Epidermal melanocyte (primary cell): ENCODE results near the gene SH3GL1.

Experiments
- DNase-seq: peaks from one replicate; pipeline ENCODE4 v3.0.0; 2011; ENCODE audit warnings: low spot score; ENCODE audit not compliant: insufficient read length

The SH3GL1 gene

GRCh38 chr19:4319067-4319718, 81.2 kb downstream of the SH3GL1 start:
- DNase-seq = no peak

- DNase-seq = no peak
These were observed 81.9 kb downstream of the SH3GL1 start for GRCh38 chr19:4318460-4318859.

DNA sequence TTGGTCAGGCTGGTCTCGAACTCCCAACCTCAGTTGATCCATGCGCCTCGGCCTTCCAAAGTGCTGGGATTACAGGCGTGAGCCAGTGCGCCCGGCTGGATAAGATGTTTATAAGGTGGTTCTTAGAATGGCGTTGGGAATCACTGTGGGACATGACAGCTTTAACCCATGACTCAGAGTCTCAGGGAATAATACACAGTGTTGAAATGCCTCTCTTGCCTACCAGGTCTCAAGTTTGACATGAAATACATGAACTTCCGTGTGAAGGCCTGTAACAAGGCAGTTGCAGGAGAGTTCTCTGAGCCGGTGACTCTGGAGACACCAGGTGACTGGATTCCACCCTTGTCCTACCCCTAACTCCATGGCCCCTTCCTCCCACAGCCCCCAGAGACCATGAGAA, 83.4 kb downstream of the SH3GL1 start:
- no peak for DNase-seq

- DNase-seq = no peak
These were observed 86.4 kb downstream of the SH3GL1 start for GRCh38 chr19:4313847-4314490.
